K562 (cell line): ENCODE measurements around the gene CTU1. TPM values are rescaled to one million over a fixed set of nuclear protein-coding genes. Genes with fewer than 3 reads are reported as not detected.
A peak's percentile ranks its signal among the peaks of the same experiment; 100 is the strongest.

Source experiments
- BACH1 ChIP-seq: fragments of 200-800 bp; sonication (Bioruptor generic); IDR thresholded peaks from 2 replicates; pipeline ENCODE4 v1.6.1; 2016; ENCODE audit warnings: missing genetic modification characterization, missing compliant biosample characterization
- CBX3 ChIP-seq, 2 experiments: IDR thresholded peaks; 1 replicate in 1 of 2; 2 replicates in 1 of 2; pipeline ENCODE4 v1.6.1; 2012; ENCODE audit warnings: inconsistent platforms in 2 of 2, low read length in 2 of 2, borderline replicate concordance in 1 of 2, control low read depth in 1 of 2
- EGR1 ChIP-seq: fragments of 450-650 bp; conservative IDR thresholded peaks from 2 replicates; pipeline ENCODE4 v1.6.1; 2017; ENCODE audit warnings: mild to moderate bottlenecking
- NFIC ChIP-seq: fragments of 450-650 bp; IDR thresholded peaks from 2 replicates; pipeline ENCODE4 v1.6.1; 2017; ENCODE audit warnings: mild to moderate bottlenecking, inconsistent platforms
- RCOR1 ChIP-seq, 2 experiments: IDR thresholded peaks; 2 replicates each; pipeline ENCODE4 v1.6.1; 2012; ENCODE audit warnings: low read depth in 2 of 2, low read length in 2 of 2, borderline replicate concordance in 1 of 2, improper control_type of control experiment in 1 of 2
- ZNF324 ChIP-seq: fragments of 250-450 bp; sonication (Bioruptor Pico); IDR thresholded peaks from 2 replicates; pipeline ENCODE4 v1.4.0; 2020; ENCODE audit warnings: mild to moderate bottlenecking
- ZNF584 ChIP-seq: fragments of 200-800 bp; sonication (Bioruptor generic); IDR thresholded peaks from 2 replicates; pipeline ENCODE4 v1.6.1; 2016; ENCODE audit warnings: low read depth, mild to moderate bottlenecking, missing genetic modification characterization, missing compliant biosample characterization
- ZNF77 ChIP-seq: fragments of 250-450 bp; sonication (Bioruptor Pico); IDR thresholded peaks from 2 replicates; pipeline ENCODE4 v1.5.0; 2020
- polyA plus RNA-seq, 8 experiments: library from polyadenylated mRNA; depleted of rRNA in 4 of 8; stranded (reverse) in 5 of 8; unstranded in 3 of 8; fragments of >200 nt; fragmentation: Nextera tagmentation in 2 of 8; fragmentation: Illumina TruSeq in 1 of 8; extraction: Ambion mirVana in 2 of 8; extraction: Trizol in 1 of 8; gene quantifications; 2 replicates each; pipeline versions ENCODE4 v1.2.1 to v1.2.3, GENCODE V29; 2011 to 2014; ENCODE audit warnings: inconsistent platforms in 1 of 8, missing spikeins in 1 of 8
- total RNA-seq, 7 experiments: library from RNA; depleted of rRNA in 6 of 7; stranded (reverse); fragments of >200 nt in 6 of 7; fragmentation: Illumina TruSeq in 2 of 7; extraction: Trizol in 2 of 7; gene quantifications; 2 replicates each; pipeline versions ENCODE4 v1.2.1 to v1.2.3, GENCODE V29; 2011 to 2021; ENCODE audit warnings: low replicate concordance in 1 of 7
- TF ChIP-seq, protein P1 (sequence below), 2 experiments: IDR thresholded peaks in 1 of 2; conservative IDR thresholded peaks in 1 of 2; 2 replicates each; pipeline ENCODE4 v1.6.1; 2016; ENCODE audit warnings: low read depth in 2 of 2, mild to moderate bottlenecking in 1 of 2, missing compliant biosample characterization in 1 of 2, missing genetic modification characterization in 1 of 2, moderate library complexity in 1 of 2
- TF ChIP-seq, protein P2 (sequence below), 2 experiments: fragments of 450-650 bp in 1 of 2; sonication (generic) in 1 of 2; formaldehyde crosslinking in 1 of 2; IDR thresholded peaks; 2 replicates each; pipeline versions ENCODE4 v1.7.1 to v1.9.0; 2016 to 2022; ENCODE audit warnings: inconsistent platforms in 1 of 2, mild to moderate bottlenecking in 1 of 2, missing genetic modification reagents in 1 of 2
- TF ChIP-seq, protein P3 (sequence below): fragments of 250-450 bp; sonication (Bioruptor Pico); IDR thresholded peaks from 2 replicates; pipeline ENCODE4 v1.8.0; 2022; ENCODE audit warnings: inconsistent platforms

The CTU1 gene
- total and polyA plus RNA-seq, 9 of the 15 experiments (the other 6 are each of a cell fraction or from before 2014, with no cell fraction given), result 0.03 to 18.4 (median 2.3) TPM; not detected in 1

DNA sequence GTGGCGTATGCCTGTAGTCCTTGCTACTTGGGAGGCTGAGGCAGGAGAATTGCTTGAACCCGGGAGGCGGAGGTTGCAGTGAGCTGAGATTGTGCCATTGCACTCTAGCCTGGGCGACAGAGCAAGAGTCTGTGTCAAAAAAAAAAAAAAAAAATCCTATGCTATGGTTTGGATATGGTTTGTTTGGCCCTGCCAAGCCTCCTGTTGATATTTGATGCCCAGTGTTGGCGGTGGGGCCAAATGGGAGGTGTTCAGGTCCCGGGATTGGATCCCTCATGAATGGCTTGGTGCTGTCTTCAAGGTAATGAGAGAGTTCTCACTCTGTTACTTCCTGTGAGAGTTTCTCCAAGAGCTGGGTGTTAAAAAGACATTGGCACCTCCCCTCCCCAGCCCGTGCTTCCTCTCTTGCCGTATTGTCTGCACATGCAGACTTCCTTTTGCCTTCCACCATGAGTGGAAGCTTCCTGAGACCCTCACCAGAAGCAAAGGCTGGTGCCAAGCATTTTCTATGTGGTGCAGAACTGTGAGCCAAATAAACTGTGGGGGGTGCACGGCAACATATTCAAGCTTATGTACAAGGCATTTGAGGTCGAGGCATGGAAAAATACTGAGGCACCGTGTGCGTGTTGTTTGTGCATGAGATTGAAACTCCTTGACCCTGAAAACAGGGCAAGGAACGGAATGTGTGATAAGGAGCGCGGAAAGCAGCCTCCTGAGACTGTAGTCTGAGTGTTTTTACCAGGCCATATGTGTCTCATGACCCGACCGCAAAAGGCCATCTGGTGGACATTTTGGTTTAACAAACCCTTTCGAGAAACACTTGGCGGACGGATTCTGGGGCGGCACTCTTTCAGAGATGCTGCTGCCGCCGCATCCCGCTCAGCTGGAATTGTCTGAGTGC is 23.8 kb upstream of the CTU1 start (continued):
- TF ChIP-seq BACH1 (no peak), RCOR1 (IDR thresholded peaks at IDR 0.05; ENCODE audit: borderline replicate concordance in 1 of 2, low read depth in 2 of 2, low read length in 2 of 2) (peak in 1 of 2 experiments; percentile 93; a peak in 2 of 4 replicates), CBX3 (IDR thresholded peaks at IDR 0.05; ENCODE audit: borderline replicate concordance in 1 of 2, low read length in 2 of 2) (no peak), ZNF324 (CRISPR knock-in tag) (no peak), ZNF584 (0 out of 2 replicates have a peak, but pooled peaks have one; percentile 55), NFIC (0 out of 2 replicates have a peak, but pooled peaks have one; percentile 5), ZNF77 (CRISPR knock-in tag) (no peak), EGR1 (no peak)
- TF ChIP-seq, protein P1, sequence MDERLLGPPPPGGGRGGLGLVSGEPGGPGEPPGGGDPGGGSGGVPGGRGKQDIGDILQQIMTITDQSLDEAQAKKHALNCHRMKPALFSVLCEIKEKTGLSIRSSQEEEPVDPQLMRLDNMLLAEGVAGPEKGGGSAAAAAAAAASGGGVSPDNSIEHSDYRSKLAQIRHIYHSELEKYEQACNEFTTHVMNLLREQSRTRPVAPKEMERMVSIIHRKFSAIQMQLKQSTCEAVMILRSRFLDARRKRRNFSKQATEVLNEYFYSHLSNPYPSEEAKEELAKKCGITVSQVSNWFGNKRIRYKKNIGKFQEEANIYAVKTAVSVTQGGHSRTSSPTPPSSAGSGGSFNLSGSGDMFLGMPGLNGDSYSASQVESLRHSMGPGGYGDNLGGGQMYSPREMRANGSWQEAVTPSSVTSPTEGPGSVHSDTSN (CRISPR knock-in tag; IDR thresholded peaks at IDR 0.05; ENCODE audit: low read depth), result no peak
- TF ChIP-seq, protein P1 (tag; conservative IDR thresholded peaks at IDR 0.05; ENCODE audit: low read depth), result no peak
- TF ChIP-seq, protein P2, sequence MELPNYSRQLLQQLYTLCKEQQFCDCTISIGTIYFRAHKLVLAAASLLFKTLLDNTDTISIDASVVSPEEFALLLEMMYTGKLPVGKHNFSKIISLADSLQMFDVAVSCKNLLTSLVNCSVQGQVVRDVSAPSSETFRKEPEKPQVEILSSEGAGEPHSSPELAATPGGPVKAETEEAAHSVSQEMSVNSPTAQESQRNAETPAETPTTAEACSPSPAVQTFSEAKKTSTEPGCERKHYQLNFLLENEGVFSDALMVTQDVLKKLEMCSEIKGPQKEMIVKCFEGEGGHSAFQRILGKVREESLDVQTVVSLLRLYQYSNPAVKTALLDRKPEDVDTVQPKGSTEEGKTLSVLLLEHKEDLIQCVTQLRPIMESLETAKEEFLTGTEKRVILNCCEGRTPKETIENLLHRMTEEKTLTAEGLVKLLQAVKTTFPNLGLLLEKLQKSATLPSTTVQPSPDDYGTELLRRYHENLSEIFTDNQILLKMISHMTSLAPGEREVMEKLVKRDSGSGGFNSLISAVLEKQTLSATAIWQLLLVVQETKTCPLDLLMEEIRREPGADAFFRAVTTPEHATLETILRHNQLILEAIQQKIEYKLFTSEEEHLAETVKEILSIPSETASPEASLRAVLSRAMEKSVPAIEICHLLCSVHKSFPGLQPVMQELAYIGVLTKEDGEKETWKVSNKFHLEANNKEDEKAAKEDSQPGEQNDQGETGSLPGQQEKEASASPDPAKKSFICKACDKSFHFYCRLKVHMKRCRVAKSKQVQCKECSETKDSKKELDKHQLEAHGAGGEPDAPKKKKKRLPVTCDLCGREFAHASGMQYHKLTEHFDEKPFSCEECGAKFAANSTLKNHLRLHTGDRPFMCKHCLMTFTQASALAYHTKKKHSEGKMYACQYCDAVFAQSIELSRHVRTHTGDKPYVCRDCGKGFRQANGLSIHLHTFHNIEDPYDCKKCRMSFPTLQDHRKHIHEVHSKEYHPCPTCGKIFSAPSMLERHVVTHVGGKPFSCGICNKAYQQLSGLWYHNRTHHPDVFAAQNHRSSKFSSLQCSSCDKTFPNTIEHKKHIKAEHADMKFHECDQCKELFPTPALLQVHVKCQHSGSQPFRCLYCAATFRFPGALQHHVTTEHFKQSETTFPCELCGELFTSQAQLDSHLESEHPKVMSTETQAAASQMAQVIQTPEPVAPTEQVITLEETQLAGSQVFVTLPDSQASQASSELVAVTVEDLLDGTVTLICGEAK (IDR thresholded peaks at IDR 0.05), result no peak
- TF ChIP-seq, protein P2 (CRISPR knock-in tag; IDR thresholded peaks at IDR 0.05), result no peak
- TF ChIP-seq, protein P3, sequence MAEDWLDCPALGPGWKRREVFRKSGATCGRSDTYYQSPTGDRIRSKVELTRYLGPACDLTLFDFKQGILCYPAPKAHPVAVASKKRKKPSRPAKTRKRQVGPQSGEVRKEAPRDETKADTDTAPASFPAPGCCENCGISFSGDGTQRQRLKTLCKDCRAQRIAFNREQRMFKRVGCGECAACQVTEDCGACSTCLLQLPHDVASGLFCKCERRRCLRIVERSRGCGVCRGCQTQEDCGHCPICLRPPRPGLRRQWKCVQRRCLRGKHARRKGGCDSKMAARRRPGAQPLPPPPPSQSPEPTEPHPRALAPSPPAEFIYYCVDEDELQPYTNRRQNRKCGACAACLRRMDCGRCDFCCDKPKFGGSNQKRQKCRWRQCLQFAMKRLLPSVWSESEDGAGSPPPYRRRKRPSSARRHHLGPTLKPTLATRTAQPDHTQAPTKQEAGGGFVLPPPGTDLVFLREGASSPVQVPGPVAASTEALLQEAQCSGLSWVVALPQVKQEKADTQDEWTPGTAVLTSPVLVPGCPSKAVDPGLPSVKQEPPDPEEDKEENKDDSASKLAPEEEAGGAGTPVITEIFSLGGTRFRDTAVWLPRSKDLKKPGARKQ, result no peak
